ENCODE data around the gene TTBK2. TPM values are rescaled to one million over a fixed set of nuclear protein-coding genes. Genes with fewer than 3 reads are reported as not detected.

Gene TTBK2
- total and polyA plus RNA-seq, 10 of the 15 experiments (the other 5 are each of a cell fraction or from before 2014, with no cell fraction given): 0.66 to 9.1 (median 3.7) TPM

GRCh38 chr15:42908538-42908937 lies 12.0 kb downstream of the TTBK2 start (continued):
- TF ChIP-seq HDAC6 (IDR thresholded peaks at IDR 0.05; ENCODE audit: unreplicated experiment) (no peak), IRF4 (IDR thresholded peaks at IDR 0.05; ENCODE audit: low read depth, low read length) (no peak), POLR2AphosphoS2 (IDR thresholded peaks at IDR 0.05; ENCODE audit: low read depth, low read length) (no peak), ZNF687 (IDR thresholded peaks at IDR 0.05) (no peak), SPI1 (IDR thresholded peaks at IDR 0.05; ENCODE audit: borderline replicate concordance, insufficient read depth, low read depth, low read length) (no peak), NBN (IDR thresholded peaks at IDR 0.05) (no peak), RBBP5 (conservative IDR thresholded peaks at IDR 0.05) (no peak), RUNX3 (IDR thresholded peaks at IDR 0.05; ENCODE audit: low read length) (no peak), RAD21 (IDR thresholded peaks at IDR 0.05; ENCODE audit: insufficient read depth, low read depth, low read length) (no peak), SRF (IDR thresholded peaks at IDR 0.05; ENCODE audit: low read depth in 2 of 2, low read length in 2 of 2) (no peak)
- TF ChIP-seq, protein P1, sequence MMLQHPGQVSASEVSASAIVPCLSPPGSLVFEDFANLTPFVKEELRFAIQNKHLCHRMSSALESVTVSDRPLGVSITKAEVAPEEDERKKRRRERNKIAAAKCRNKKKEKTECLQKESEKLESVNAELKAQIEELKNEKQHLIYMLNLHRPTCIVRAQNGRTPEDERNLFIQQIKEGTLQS (IDR thresholded peaks at IDR 0.05; ENCODE audit: borderline replicate concordance, extremely low read depth, low read depth, low read length): no peak
- TF ChIP-seq, protein P2, sequence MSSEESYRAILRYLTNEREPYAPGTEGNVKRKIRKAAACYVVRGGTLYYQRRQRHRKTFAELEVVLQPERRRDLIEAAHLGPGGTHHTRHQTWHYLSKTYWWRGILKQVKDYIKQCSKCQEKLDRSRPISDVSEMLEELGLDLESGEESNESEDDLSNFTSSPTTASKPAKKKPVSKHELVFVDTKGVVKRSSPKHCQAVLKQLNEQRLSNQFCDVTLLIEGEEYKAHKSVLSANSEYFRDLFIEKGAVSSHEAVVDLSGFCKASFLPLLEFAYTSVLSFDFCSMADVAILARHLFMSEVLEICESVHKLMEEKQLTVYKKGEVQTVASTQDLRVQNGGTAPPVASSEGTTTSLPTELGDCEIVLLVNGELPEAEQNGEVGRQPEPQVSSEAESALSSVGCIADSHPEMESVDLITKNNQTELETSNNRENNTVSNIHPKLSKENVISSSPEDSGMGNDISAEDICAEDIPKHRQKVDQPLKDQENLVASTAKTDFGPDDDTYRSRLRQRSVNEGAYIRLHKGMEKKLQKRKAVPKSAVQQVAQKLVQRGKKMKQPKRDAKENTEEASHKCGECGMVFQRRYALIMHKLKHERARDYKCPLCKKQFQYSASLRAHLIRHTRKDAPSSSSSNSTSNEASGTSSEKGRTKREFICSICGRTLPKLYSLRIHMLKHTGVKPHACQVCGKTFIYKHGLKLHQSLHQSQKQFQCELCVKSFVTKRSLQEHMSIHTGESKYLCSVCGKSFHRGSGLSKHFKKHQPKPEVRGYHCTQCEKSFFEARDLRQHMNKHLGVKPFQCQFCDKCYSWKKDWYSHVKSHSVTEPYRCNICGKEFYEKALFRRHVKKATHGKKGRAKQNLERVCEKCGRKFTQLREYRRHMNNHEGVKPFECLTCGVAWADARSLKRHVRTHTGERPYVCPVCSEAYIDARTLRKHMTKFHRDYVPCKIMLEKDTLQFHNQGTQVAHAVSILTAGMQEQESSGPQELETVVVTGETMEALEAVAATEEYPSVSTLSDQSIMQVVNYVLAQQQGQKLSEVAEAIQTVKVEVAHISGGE (CRISPR knock-in tag; IDR thresholded peaks at IDR 0.05): no peak
